ENCODE data around the gene FARP1. TPM values are rescaled to one million over a fixed set of nuclear protein-coding genes. Genes with fewer than 3 reads are reported as not detected.

FARP1 gene
- total and polyA plus RNA-seq, 2 of the 13 experiments (the other 11 are each of a cell fraction or from before 2014, with no cell fraction given): 70.6 to 126 TPM

GRCh38 chr13:98276486-98276885 lies 133.6 kb downstream of the FARP1 start:
- no peak for ATAC-seq
- no peak overlapping the region for H3K27ac ChIP-seq (ENCODE audit: extremely low read length, insufficient read depth, low read length)
- peaks cover 0 to 3% of the 10 kb centered on the region in 2 experiments; a peak in 2 of 5 replicates for H3K36me3 ChIP-seq (replicated peaks in 1 of 2; ENCODE audit: control insufficient read depth in 1 of 2, insufficient read depth in 2 of 2, low read length in 2 of 2)
- H3K4me1 ChIP-seq (ENCODE audit: insufficient read depth, low read length): peaks cover 71% of the 10 kb centered on the region
- no peak overlapping the region for H3K9ac ChIP-seq (ENCODE audit: insufficient read depth, low read depth, low read length)
- DNase-seq (ENCODE audit: low spot score): no peak
- no peaks in the 10 kb centered on the region for H3K27me3 ChIP-seq (ENCODE audit: control insufficient read depth in 1 of 2, insufficient read depth in 2 of 2, low read length in 2 of 2)
- no peak overlapping the region for H3K4me2 ChIP-seq (ENCODE audit: low read depth, low read length)
- intact Hi-C loops (cut with micrococcal nuclease; ENCODE audit: unreplicated experiment): no loop called here
- WGBS (ENCODE audit: low lambda C conversion rate): 94% methylated on average over 3 of the region's 3 CpGs
- in situ Hi-C loops (cut with HindIII; ENCODE audit: extremely low pct_ligation_motif_present, low pct_unique_long_range_greater_than_20kb): loop anchor here (10.0 kb wide), 1 partner anchor 132 kb away; the partner anchor contains the start of gene FARP1
- FAIRE-seq: no peak
- H3K79me2 ChIP-seq (ENCODE audit: insufficient read depth, low read length): peaks cover 94% of the 10 kb centered on the region
- TF ChIP-seq CHCHD3 (CRISPR knock-in tag; IDR thresholded peaks at IDR 0.05): no peak
- TF ChIP-seq XBP1 (CRISPR knock-in tag; IDR thresholded peaks at IDR 0.05): no peak
- TF ChIP-seq ZBTB26 (CRISPR knock-in tag; IDR thresholded peaks at IDR 0.05; ENCODE audit: borderline replicate concordance): no peak
- no peak for TF ChIP-seq JUN (CRISPR knock-in tag; IDR thresholded peaks at IDR 0.05)
- no peak for TF ChIP-seq RNF219 (CRISPR knock-in tag; IDR thresholded peaks at IDR 0.05)
- no peak for TF ChIP-seq ZSCAN20 (CRISPR knock-in tag; IDR thresholded peaks at IDR 0.05; ENCODE audit: borderline replicate concordance)
- no peak for TF ChIP-seq ZNF549 (CRISPR knock-in tag; IDR thresholded peaks at IDR 0.05)
- TF ChIP-seq RBM39 (IDR thresholded peaks at IDR 0.05; ENCODE audit: low read depth, low read length, poor library complexity, severe bottlenecking): no peak
- no peak for TF ChIP-seq ADNP (CRISPR knock-in tag; IDR thresholded peaks at IDR 0.05)
- ChIA-PET POLR2A (interaction anchor here (1.0 kb wide), 1 partner anchor 10 kb away, joined by 8 read pairs; no protein-coding TSS in a partner anchor), CTCF (ENCODE audit: low intra/inter-chr PET ratio, low total read pairs) (no interaction called here)
- peaks cover 51% of the 10 kb centered on the region; the same call in 1 of the 2 replicates for H4K20me1 ChIP-seq (ENCODE audit: insufficient read depth, low read length)
- no TSS peak for BruUV-seq (replicated peaks)
- no peak overlapping the region for H3K4me3 ChIP-seq (replicated peaks in 1 of 3; ENCODE audit: insufficient read depth in 1 of 3, low read depth in 2 of 3, low read length in 3 of 3)
- H3K9me3 ChIP-seq (ENCODE audit: low read length): no peaks in the 10 kb centered on the region
- H2AFZ ChIP-seq (ENCODE audit: low read length): no peak overlapping the region

All from HepG2 (cell line).